K562 (cell line): ENCODE data around the gene CAB39.

ENCODE experiments used
- CHD4 ChIP-seq: fragments of 200-600 bp; sonication (generic); IDR thresholded peaks from 3 replicates; pipeline ENCODE4 v1.6.1; 2012; ENCODE audit warnings: low read depth, mild to moderate bottlenecking, mixed read lengths, low read length, inconsistent platforms; ENCODE audit not compliant: insufficient read depth, insufficient replicate concordance, poor library complexity, severe bottlenecking
- CTCF ChIP-seq, 3 experiments: IDR thresholded peaks in 2 of 3; conservative IDR thresholded peaks in 1 of 3; 2 replicates each; pipeline ENCODE4 v1.5.1; 2011 to 2012; ENCODE audit warnings: low read length in 3 of 3, mild to moderate bottlenecking in 3 of 3, control low read depth in 2 of 3, improper control_type of control experiment in 1 of 3, inconsistent platforms in 1 of 3, low read depth in 1 of 3, mixed read lengths in 1 of 3, moderate library complexity in 1 of 3; ENCODE audit not compliant: insufficient read depth in 2 of 3
- GATA2 ChIP-seq: sonication (generic); formaldehyde crosslinking; IDR thresholded peaks from 2 replicates; pipeline ENCODE4 v1.4.0; 2020; ENCODE audit warnings: mild to moderate bottlenecking, missing genetic modification reagents
- HNRNPL ChIP-seq: fragments of 200-400 bp; formaldehyde crosslinking; IDR thresholded peaks from 2 replicates; pipeline ENCODE4 v1.6.1; 2017; ENCODE audit warnings: low read depth, mild to moderate bottlenecking, low read length
- MLX ChIP-seq, 2 experiments: fragments of 450-650 bp in 1 of 2; sonication (generic) in 1 of 2; formaldehyde crosslinking; conservative IDR thresholded peaks; 2 replicates each; pipeline versions ENCODE4 v1.4.0 to v1.8.1; 2020 to 2022; ENCODE audit warnings: mild to moderate bottlenecking in 1 of 2, missing genetic modification reagents in 1 of 2
- MTA3 ChIP-seq: fragments of 450-650 bp; formaldehyde crosslinking; IDR thresholded peaks from 2 replicates; pipeline ENCODE4 v1.6.1; 2017; ENCODE audit warnings: mild to moderate bottlenecking, borderline replicate concordance
- PHB2 ChIP-seq: fragments of 450-650 bp; IDR thresholded peaks from 2 replicates; pipeline ENCODE4 v1.6.1; 2017; ENCODE audit warnings: low read depth
- TCF7 ChIP-seq: sonication (generic); IDR thresholded peaks from 2 replicates; pipeline ENCODE4 v1.6.1; 2016; ENCODE audit warnings: antibody characterized with exemption, borderline replicate concordance

GRCh38 chr2:230778350-230779063 lies 65.9 kb downstream of the CAB39 start:
- no peak for TF ChIP-seq MLX (CRISPR knock-in tag; conservative IDR thresholded peaks at IDR 0.05)
- no peak for TF ChIP-seq CTCF (IDR thresholded peaks at IDR 0.05 in 2 of 3, conservative IDR thresholded peaks at IDR 0.05 in 1 of 3; ENCODE audit: insufficient read depth in 2 of 3, low read depth in 1 of 3, low read length in 3 of 3)
- no peak for TF ChIP-seq CHD4
- TF ChIP-seq TCF7: no peak
- no peak for TF ChIP-seq HNRNPL
- no peak for TF ChIP-seq MTA3
- TF ChIP-seq GATA2 (CRISPR knock-in tag): no peak
- no peak for TF ChIP-seq PHB2
